GM19099 (cell line): Measurements from ENCODE around the gene TMCC3.

ENCODE experiments used
- POLR2A ChIP-seq: IDR thresholded peaks from 3 replicates; pipeline ENCODE4 v1.6.1; 2011; ENCODE audit warnings: low read depth; ENCODE audit not compliant: insufficient read length; ENCODE audit errors: extremely low read depth

TMCC3 gene

DNA sequence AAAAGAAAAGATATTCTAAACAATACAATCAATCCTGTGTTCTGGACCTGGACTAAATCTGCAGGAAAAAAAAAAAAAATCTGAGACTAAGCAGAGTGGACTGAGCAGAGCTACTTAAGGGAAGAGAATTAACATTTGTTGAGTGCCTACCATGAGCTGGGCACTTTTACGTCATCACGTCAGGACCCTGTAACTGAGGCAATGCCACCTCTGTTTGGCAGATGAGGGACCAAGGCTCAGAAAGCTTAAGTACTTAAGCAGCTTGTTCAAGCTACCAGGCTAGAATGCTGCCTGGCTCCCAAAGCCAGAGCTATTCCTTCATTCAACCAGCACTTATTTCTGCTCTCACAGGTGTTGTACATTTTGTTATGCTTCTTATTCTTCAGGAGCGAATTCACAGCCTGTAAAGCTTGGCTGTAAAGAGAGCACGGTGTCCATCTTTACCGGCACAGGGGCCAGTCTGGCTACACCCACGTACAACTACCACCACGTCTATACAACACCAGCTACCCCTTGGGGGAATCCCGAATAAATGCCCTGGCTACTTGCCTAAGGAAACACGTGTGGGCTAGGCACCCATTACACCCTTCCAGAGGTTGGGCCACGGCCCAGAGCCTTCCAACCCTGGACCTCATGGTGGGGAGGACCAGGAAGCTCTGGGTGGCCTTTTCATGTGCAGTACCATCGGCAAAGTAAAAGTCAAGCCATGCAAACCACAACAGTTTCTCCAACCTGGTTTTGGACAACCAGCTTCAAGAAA, 27.0 kb downstream of the TMCC3 start:
- no peak for TF ChIP-seq POLR2A

DNA sequence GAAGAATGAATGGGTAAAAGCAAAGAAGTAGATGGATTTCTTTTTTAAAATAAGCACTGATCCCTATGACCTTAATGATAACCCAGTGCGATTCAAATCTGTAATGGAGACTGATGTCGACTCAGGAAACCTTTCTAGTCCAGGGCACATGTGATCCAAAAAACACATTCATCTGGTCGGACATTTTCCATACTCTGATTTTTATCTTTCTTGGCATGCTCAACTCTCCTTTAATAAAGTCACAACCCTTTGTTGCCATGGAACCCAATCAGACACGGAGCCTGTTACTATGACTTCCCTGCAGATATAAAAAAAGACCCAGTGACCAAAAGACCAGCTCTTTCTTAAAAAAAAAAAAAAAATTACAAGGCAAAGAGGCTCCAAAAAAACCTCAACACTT, 27.9 kb downstream of the TMCC3 start:
- TF ChIP-seq POLR2A, result no peak

DNA sequence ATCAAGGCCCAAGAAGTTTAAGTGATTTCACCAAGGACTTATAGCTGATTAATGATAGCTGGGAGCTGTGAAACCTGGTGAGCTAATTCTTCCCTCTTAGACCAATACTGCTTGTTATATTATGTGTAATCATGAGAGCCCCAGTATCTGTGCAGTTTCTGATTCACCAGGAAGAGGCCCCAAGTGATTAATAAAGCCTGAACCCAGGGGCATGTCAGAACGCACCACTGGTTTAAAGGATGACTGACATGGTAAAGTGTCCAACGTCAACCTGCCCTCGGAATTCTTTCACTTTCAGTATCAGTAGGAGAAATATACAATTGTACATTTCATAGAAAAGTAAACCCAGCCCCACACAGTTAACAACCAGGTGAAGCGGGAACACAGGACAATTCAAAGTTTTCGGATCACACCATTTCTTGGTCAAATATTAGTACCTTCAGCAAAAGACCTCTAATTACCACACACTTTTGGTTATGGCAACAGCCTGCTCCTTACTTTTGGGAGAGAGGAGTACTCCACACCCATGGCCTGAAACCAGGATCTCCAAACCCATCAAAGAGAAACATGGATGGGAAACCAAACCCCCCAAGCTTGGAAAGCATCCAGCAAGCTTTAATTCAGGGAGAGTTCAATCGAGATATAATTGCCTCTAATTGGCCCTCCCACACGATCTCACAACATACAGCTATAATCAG, 28.5 kb downstream of the TMCC3 start:
- TF ChIP-seq POLR2A, result no peak

DNA sequence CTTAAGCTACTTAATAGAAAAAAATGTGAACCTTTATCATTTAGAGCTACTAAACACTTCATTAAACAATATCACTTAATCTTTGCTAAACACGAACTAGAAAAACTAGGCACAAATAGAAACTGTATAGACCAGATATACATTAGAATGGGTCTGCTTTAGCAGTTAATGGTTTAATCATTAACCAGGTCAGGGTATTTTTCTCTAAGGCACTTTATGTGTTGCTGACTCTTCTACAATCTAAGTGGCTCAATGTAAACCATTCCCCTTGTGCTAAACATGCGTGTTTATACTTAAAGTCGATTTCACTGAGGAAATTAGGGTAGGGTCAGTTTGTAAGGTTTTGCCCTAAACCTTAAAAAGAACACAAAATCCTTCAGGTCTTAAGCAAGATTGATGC, 29.7 kb downstream of the TMCC3 start:
- TF ChIP-seq POLR2A, result no peak

DNA sequence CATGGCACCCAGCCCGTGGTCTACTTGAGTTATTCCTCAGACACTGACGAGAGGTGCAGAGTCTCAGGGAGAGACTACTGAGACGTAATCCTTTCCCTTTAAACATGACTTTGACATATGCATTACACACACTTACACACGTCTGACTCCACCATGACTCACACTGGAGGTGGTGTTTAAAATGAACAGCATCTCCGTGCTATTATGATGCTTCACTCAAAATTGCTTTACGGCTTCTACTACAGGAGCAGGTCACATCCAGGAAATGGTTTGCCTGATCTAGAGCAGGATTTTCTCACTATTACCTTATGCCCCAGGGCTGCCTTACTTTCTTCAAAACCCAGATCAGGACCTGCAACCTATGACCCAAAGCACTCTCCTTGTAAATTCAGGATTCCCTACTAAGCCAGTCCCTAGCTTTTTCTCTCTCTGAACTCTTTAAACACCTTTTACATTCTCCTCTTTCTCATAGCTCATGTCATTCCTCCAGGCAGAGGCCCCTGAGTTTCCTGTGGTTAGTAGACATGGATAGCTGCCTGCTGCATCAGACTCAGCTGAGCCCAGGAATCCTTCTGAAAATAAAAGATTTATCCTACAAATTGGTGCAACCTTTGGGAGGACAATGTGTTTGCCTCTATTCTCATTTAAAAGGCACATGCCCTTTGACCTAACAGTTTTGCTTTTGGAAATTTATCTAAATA, 31.2 kb downstream of the TMCC3 start:
- TF ChIP-seq POLR2A, result no peak

DNA sequence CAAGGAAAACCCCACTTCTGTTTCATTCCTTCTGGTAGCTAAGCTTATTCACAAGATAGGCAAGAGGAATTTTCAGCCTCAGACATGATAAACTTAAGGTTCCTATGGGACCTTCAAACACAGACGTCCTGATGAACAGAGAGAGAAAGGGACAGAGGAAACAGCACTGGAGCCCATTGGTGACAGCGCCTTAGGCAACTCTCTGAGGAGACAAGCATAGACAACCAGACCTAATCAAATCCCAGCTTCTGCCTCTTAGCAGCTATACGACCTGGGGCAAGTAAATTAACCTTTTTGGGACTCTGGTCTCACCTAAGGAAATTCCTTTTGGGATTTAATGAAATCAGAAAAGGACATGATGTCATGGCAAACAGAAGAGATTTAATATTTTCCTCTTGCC, 33.3 kb downstream of the TMCC3 start:
- no peak for TF ChIP-seq POLR2A

DNA sequence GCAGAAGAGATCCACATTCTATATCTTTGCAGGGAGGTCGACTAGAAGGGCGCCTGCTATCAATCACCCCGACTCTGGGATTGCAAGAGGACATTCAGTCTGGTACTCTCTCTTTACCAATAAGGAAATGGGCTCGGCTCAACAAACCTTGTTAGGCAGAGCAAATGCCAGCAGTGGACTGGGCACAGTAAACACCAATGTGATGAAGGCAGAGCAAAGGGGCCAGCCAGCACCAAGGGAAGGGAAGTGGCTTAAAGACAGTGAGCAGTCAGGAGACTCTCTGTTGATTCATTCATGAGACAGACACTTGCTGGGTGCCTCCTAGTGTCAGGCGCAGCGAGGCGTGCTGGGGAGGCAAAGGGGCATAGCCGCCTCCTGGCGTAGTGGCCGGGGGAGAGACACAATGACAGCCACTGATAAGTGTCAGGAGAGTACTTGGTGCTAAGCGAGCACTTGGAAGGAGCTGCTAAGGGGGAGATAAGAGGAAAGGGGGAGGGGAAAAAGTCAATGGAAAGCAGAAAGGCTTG, 34.1 kb downstream of the TMCC3 start:
- TF ChIP-seq POLR2A, result no peak

DNA sequence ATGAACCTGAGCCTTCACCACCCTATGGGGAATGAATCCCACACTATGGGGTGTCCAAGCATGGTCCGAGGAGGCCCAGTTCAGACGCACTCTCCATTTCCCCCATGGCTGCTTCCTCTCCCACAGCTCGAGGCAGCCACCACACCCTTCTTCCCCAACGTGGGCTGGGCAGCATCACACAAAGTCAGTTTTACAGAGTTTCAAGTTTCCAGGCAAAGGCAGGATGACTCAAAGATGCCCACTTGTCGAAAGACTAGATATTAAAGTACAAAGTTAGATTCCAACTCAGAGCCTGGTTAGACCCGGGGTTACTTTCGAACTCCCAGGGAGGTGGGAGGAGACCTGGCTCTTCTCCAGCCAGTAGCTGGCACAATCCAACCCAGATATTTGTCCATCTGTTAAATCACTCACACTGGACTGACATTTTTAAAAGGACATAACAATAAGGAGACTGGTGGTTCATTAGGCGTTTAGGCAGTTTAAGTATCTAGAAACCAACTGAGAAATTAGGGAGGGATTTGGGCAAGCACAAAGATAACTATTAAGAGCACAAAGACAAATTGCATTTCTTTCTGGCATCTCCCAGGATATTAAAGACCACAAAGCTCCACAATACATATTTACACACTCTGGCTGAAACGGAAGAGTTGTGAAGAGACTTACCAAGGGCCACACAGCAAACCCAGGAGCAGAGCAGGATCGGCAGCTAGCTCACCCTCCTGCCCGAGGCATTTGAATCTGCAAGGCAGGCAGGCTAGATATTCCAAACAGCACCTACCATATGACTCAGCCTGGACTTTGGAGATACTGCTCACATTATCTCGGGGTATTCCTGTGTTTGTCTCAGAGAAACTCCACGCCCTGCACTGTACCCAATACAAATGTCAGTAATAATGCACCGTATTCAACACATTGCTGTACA, 34.8 kb downstream of the TMCC3 start:
- no peak for TF ChIP-seq POLR2A

DNA sequence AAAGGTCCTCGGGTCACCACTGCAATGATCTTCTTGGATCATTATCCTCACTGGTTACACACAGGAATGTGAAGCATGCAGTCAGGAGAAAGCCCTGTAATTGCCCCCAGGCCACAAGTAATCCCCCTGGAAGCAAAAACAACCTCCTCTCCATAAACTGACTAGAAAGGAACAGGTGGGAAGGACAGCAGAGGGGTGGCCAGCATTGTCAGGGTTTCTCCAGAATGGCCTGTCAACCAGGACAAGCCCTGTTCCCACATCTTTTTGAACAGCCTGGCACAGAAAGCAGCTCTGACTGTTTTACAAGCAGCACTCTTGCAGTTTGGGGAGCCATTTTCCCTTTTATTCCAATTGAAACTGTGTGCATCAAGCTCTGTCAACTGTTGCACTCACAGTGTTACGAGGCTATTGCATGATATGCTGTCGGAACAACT, 36.1 kb downstream of the TMCC3 start:
- no peak for TF ChIP-seq POLR2A

DNA sequence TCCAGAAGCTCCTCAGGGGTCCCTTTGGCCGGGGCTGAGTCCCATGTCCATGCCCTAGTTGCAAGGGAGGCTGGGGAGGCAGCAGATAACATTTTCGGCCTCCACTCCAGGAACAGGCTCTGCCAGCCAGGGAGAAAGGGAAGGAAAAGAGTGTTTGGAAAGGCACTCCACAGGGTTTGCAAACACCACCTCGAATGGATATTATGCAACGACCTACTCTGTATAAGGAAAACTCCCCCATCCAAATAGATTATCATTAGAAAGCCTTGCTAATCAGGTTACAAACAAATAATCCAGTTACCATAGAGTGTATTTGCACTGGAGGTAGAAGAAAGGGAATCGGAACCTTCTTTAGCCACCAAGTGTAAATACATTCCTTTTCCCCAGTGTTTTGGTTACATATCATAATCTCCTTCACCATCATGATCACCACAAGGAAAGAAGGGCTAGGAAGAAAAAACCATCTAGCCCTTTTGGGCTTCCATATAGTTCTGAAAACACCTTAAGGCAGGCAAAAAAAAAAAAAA, 40.4 kb downstream of the TMCC3 start:
- TF ChIP-seq POLR2A, result no peak

DNA sequence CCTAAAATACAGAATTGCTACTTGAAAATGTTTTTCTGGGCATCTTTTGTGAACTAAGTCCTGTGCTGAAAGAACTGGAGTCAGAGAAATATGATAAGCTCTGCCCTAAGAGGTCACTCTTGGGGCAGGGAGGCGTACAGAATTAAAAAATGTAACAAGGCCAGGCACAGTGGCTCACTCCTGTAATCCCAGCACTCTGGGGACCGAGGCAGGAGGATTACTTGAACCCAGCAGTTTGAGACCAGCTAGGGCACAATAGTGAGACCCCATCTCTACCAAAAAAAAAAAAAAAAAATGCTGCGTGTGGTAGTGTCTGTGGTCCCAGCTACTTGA, 46.0 kb downstream of the TMCC3 start:
- no peak for TF ChIP-seq POLR2A

DNA sequence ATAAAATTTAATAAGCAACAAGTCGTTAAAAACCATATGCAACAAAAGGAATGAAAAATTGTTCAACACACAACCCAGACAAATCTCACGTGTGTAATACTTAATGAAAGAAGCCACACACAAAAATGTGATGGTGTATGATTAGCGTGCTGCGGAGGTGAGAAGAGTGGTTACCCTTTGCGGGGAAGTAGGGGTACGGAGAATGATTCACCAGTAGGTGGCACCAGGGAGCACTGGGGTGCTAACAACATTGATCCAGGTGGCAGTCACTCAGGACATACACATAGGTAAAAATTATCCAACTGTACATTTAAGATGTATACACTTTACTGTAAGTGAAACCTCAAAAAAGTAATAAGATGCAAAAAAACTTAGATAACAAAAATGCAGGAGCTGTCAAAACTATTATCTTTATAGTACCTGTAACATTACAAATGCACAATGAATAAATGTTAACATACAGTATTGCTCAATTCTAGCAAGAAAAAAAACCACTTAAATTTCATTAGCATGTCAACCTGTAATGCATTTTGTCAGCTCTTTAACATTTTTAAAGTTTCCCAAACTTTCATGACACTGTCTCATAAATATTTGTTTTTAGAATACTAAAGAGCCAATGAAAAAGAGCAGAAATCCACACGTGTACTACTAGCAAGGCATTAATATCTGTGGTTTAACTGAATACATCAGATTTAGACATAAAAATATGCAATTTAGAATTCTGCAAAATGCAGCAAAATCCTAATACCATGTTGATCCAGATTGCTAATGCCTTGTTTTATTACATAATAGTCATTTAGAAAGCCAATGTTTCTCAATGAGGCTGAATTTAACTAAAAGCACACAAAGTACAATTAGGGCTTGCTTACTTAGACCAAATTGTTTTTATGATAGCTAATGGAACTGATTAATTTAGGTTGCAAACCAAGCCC, 46.7 kb downstream of the TMCC3 start:
- no peak for TF ChIP-seq POLR2A

DNA sequence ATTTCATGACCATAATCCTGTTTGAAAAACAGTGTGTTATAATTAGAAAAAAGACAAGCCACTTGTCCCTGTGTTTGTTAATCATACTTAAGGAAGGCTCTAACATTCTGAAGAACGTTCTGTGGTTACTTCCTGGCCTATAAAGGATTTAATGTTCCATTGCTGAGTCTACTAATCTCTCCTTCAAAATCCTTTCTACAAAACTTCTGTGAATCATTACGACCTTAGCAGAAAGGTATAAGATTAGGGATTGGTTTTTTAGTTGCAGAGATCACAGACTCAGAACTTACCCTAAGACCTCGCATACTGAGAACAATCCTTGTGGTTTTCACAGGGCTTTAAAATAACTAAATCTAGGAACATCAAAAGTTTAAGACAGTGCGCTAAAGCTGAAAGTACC, 48.3 kb downstream of the TMCC3 start:
- TF ChIP-seq POLR2A, result no peak
